H1 (cell line): Measurements from ENCODE around the gene FOXG1.

Source experiments
- CTCF ChIP-seq, 3 experiments: IDR thresholded peaks; 1 replicate in 2 of 3; 2 replicates in 1 of 3; pipeline versions ENCODE4 v1.5.1 to v1.6.1; 2011; ENCODE audit warnings: low read length in 3 of 3, mild to moderate bottlenecking in 3 of 3, inconsistent platforms in 2 of 3, low read depth in 1 of 3, moderate library complexity in 1 of 3; ENCODE audit not compliant: insufficient read depth in 1 of 3; ENCODE audit errors: control extremely low read depth in 1 of 3
- EZH2 ChIP-seq: fragments of 200-600 bp; sonication (generic); IDR thresholded peaks from 2 replicates; pipeline ENCODE4 v1.7.1; 2012; ENCODE audit warnings: low read depth, mild to moderate bottlenecking, moderate library complexity, low read length, inconsistent platforms; ENCODE audit not compliant: severe bottlenecking
- GABPA ChIP-seq: IDR thresholded peaks from 2 replicates; pipeline ENCODE4 v1.6.1; 2011; ENCODE audit warnings: mild to moderate bottlenecking, low read length, moderate library complexity, borderline replicate concordance; ENCODE audit not compliant: insufficient read depth
- GTF2F1 ChIP-seq: IDR thresholded peaks from 2 replicates; pipeline ENCODE4 v1.6.1; 2012; ENCODE audit warnings: low read depth, low read length, improper control_type of control experiment, borderline replicate concordance
- MAX ChIP-seq: IDR thresholded peaks from 2 replicates; pipeline ENCODE4 v1.6.1; 2012; ENCODE audit warnings: inconsistent platforms
- RAD21 ChIP-seq, 2 experiments: IDR thresholded peaks in 1 of 2; conservative IDR thresholded peaks in 1 of 2; 2 replicates each; pipeline ENCODE4 v1.6.1; 2011; ENCODE audit warnings: low read depth in 2 of 2, low read length in 2 of 2, improper control_type of control experiment in 1 of 2, inconsistent platforms in 1 of 2, mild to moderate bottlenecking in 1 of 2, moderate library complexity in 1 of 2
- RNF2 ChIP-seq: fragments of 200-900, 300-1000 bp; sonication (generic); IDR thresholded peaks from 2 replicates; pipeline ENCODE4 v1.7.1; 2016; ENCODE audit warnings: borderline replicate concordance, low read depth, mild to moderate bottlenecking, antibody characterized with exemption, low read length; ENCODE audit not compliant: poor library complexity, severe bottlenecking; ENCODE audit errors: missing control alignments
- SRF ChIP-seq: IDR thresholded peaks from 2 replicates; pipeline ENCODE4 v1.6.1; 2011; ENCODE audit warnings: mild to moderate bottlenecking, low read depth, low read length, moderate library complexity

GRCh38 chr14:28779456-28779855 is 12.9 kb downstream of the FOXG1 start:
- TF ChIP-seq RNF2 (no peak), CTCF (IDR thresholded peaks at IDR 0.05; ENCODE audit: control extremely low read depth in 1 of 3, insufficient read depth in 1 of 3, low read depth in 1 of 3, low read length in 3 of 3) (no peak), GTF2F1 (no peak), EZH2 (no peak), SRF (no peak), MAX (no peak), RAD21 (IDR thresholded peaks at IDR 0.05 in 1 of 2, conservative IDR thresholded peaks at IDR 0.05 in 1 of 2; ENCODE audit: low read depth in 2 of 2, low read length in 2 of 2) (no peak), GABPA (no peak)
